ENCODE data around the gene TTC21A.

The TTC21A gene

DNA sequence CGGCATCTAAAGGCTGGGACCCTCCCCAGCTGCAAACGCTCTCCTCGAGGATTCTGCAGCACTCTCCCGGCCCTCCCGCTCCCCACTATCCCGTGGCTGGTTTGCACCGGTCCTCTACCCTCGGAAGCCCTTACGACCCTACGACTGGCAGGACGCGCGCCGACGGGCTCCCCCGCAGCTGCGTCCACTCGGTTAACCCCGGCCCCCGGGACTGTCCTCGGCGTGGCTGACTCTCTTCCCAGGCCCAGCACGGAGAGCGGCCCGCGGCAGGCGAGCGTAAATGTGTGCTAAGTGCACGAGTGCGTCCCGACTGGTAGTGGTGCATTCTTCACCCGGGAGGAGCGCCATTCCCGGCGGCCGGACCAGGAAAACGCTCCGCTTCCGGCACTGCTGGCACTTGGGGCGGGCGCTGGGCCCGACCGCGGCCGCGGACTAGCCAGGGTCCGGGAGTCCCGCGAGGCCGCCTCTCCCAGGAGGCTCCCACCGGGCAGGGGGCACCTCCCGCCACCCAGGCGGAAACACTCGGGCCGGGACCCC lies 561 bp upstream of the TTC21A start:
- in situ Hi-C loops (cut with HindIII; ENCODE audit: low sequenced_read_pairs) = loop anchor here (5.0 kb wide), 1 partner anchor 85 kb away; the partner anchor contains the start of gene XIRP1
- no peak for DNase-seq (ENCODE audit: low read depth)
- no peak for TF ChIP-seq CTCF (IDR thresholded peaks at IDR 0.05; ENCODE audit: low read depth, low read length, missing control alignments)
- H3K4me3 ChIP-seq (ENCODE audit: low read depth, low read length) = peak overlapping the region; percentile 91

DNA sequence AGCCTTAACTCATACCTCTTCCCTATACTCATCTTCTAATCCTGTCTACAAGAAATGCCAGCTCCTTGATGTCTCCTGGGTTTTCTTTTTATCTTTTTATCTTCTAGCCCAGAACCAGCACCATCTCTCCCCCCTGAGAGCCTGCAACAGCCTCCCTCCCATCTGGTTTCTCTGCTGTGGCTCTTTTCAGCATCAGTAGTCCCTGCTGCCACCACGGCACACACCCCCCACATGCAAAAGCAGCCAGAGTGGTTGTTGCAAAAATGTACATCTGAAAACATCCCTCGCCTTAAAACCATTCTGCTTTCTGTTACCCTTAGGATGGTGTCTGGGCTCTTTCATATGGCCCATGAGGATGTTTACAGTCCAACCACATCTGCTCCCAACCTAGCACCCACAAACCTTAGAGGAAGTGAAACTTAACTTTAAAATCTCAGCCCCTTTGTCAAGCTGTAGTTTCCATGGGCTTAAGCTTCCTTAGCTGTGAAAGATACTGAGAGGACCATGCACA lies 775 bp downstream of the TTC21A start:
- H3K4me3 ChIP-seq (ENCODE audit: low read depth, low read length) = peak overlapping the region; percentile 91
- in situ Hi-C loops (cut with HindIII; ENCODE audit: low sequenced_read_pairs) = loop anchor here (5.0 kb wide), 1 partner anchor 84 kb away; the partner anchor contains the start of gene XIRP1
- no peak for TF ChIP-seq CTCF (IDR thresholded peaks at IDR 0.05; ENCODE audit: low read depth, low read length, missing control alignments)
- no peak for DNase-seq (ENCODE audit: low read depth)

- in situ Hi-C loops (cut with HindIII; ENCODE audit: low sequenced_read_pairs) = loop anchor here (5.0 kb wide), 1 partner anchor 83 kb away; the partner anchor contains the start of gene XIRP1
- TF ChIP-seq CTCF (IDR thresholded peaks at IDR 0.05; ENCODE audit: low read depth, low read length, missing control alignments) = no peak
- no peak for DNase-seq (ENCODE audit: low read depth)
- H3K4me3 ChIP-seq (ENCODE audit: low read depth, low read length) = no peak overlapping the region
Measured at GRCh38 chr3:39109086-39109485, 1.6 kb downstream of the TTC21A start.

- TF ChIP-seq CTCF (IDR thresholded peaks at IDR 0.05; ENCODE audit: low read depth, low read length, missing control alignments) = no peak
- in situ Hi-C loops (cut with HindIII; ENCODE audit: low sequenced_read_pairs) = loop anchor here (10.0 kb wide), 1 partner anchor 65 kb away; no protein-coding TSS in a partner anchor
- DNase-seq (ENCODE audit: low read depth) = no peak
- H3K4me3 ChIP-seq (ENCODE audit: low read depth, low read length) = no peak overlapping the region
Measured at GRCh38 chr3:39110041-39110639, 2.7 kb downstream of the TTC21A start.

- no peak overlapping the region for H3K4me3 ChIP-seq (ENCODE audit: low read depth, low read length)
- TF ChIP-seq CTCF (IDR thresholded peaks at IDR 0.05; ENCODE audit: low read depth, low read length, missing control alignments) = no peak
- DNase-seq (ENCODE audit: low read depth) = no peak
- in situ Hi-C loops (cut with HindIII; ENCODE audit: low sequenced_read_pairs) = loop anchor here (10.0 kb wide), 1 partner anchor 63 kb away; no protein-coding TSS in a partner anchor
Measured at GRCh38 chr3:39112113-39112512, 4.6 kb downstream of the TTC21A start.

- DNase-seq (ENCODE audit: low read depth) = no peak
- no peak for TF ChIP-seq CTCF (IDR thresholded peaks at IDR 0.05; ENCODE audit: low read depth, low read length, missing control alignments)
- in situ Hi-C loops (cut with HindIII; ENCODE audit: low sequenced_read_pairs) = loop anchor here (10.0 kb wide), 1 partner anchor 62 kb away; no protein-coding TSS in a partner anchor
- no peak overlapping the region for H3K4me3 ChIP-seq (ENCODE audit: low read depth, low read length)
Measured at GRCh38 chr3:39112535-39112934, 5.1 kb downstream of the TTC21A start.

Data from astrocyte of the cerebellum (primary cell).